Fibroblast of pulmonary artery (primary cell): ENCODE measurements around the gene NBEA.

Experiments
- DNase-seq: peaks from one replicate; pipeline ENCODE4 v3.0.0-alpha.2; 2010; ENCODE audit warnings: low read depth
- H3K4me3 ChIP-seq: replicated peaks from 2 replicates; pipeline ENCODE4 v1.5.1; 2011; ENCODE audit warnings: low read depth, mild to moderate bottlenecking, control low read depth, low read length, moderate library complexity
- TF ChIP-seq, protein P1 (sequence below): IDR thresholded peaks from 2 replicates; pipeline ENCODE4 v1.5.1; 2011; ENCODE audit warnings: mild to moderate bottlenecking, control low read depth, low read length, inconsistent platforms; ENCODE audit errors: missing control alignments

NBEA gene

GRCh38 chr13:35470671-35471661 lies 528.9 kb downstream of the NBEA start:
- peak overlapping the region; percentile 26 for H3K4me3 ChIP-seq
- DNase-seq, result peak; percentile 24
- TF ChIP-seq, protein P1, sequence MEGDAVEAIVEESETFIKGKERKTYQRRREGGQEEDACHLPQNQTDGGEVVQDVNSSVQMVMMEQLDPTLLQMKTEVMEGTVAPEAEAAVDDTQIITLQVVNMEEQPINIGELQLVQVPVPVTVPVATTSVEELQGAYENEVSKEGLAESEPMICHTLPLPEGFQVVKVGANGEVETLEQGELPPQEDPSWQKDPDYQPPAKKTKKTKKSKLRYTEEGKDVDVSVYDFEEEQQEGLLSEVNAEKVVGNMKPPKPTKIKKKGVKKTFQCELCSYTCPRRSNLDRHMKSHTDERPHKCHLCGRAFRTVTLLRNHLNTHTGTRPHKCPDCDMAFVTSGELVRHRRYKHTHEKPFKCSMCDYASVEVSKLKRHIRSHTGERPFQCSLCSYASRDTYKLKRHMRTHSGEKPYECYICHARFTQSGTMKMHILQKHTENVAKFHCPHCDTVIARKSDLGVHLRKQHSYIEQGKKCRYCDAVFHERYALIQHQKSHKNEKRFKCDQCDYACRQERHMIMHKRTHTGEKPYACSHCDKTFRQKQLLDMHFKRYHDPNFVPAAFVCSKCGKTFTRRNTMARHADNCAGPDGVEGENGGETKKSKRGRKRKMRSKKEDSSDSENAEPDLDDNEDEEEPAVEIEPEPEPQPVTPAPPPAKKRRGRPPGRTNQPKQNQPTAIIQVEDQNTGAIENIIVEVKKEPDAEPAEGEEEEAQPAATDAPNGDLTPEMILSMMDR, result no peak

GRCh38 chr13:35471706-35472322 lies 529.7 kb downstream of the NBEA start:
- H3K4me3 ChIP-seq, result no peak overlapping the region
- TF ChIP-seq, protein P1, result no peak

DNA sequence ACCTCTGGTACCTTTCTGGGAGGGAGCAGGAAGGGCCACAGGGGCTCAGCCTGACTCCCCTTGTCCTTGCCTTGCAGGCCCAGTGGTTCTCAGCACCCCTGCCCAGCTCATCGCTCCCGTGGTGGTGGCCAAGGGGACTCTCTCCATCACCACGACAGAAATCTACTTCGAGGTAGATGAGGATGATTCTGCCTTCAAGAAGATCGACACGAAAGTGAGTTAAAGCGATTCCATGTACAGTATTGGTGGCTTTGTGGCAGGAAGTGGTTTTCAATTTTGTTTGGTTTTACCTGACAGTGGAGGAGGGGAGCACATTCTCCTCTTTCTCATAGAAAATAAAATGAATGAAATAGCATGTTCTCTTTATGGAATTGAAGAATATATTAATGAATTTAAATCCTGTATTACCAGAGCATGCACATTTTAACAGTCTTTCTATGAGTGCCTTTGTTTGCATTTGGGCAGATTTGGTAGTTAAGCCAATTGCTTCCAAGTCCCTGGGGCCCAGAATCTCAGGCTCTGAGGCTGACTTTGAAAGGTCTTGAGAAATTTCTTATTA lies 530.3 kb downstream of the NBEA start:
- H3K4me3 ChIP-seq, result no peak overlapping the region
- DNase-seq, result no peak
- TF ChIP-seq, protein P1, result no peak

More at GRCh38 chr13:35471706-35472322, 529.7 kb downstream of the NBEA start:
- DNase-seq, result peak; percentile 14

DNA sequence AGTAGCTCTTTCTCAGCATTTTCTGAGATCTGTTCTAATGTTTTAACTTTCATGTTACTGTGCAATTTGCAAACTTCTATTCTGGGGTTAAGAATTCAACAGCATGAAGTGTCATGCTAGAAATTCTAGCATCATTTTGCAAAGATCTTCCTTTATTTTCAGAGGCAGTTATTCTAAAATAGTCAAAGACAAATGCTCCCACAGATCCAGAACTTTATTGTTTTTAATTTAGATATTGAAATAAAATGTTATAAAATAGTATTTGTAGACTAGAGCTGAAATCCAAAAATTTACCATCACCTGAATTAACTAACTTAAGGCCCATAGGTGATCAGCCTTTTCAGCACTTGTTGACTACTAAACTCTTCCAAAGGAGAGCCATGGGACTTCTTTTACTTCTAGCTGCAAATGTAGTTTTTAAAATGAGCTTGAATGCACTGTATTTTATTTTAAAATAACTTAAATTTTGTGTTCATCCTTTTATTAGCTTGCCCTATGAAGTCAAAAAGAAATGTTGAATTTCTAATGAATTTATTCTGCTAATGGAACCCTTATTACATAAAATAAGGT lies 531.2 kb downstream of the NBEA start:
- TF ChIP-seq, protein P1, result no peak
- no peak for DNase-seq
- no peak overlapping the region for H3K4me3 ChIP-seq

GRCh38 chr13:35473802-35474201 lies 531.7 kb downstream of the NBEA start:
- TF ChIP-seq, protein P1, result no peak
- DNase-seq, result no peak
- H3K4me3 ChIP-seq, result peak overlapping the region; percentile 50

DNA sequence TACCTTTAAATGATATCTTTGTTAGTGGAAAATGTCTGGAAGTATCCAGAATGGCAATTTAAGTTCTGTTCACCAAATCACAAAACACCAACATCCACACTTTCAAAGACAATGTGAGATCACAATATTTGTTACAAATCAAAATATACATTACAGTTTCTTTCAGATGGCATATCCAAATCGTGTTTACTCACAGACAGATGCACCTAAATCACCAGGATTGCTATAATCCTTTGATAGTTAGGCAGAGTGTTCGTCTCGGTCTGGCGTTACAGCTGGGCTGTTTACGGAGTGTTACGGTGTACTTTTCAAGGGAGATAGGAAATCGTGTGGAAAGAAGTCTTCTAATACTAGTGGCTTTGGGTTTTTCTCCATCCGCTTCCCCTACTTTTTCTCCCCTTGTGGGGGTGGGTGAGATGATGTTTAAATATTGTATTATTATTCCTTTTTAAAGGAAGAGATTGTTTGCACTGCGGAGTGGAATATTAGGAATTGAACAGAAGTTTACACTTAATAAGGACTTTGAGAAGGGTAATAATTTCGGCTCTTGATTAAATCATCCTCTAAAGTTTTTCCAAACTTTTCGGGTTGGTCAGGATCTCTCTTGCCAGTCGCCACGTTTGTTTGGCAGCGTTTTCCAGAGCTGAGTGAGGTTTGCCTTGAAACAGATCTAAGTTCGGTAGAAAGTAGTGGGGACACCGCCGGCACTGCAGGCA lies 532.6 kb downstream of the NBEA start:
- TF ChIP-seq, protein P1, result no peak
- H3K4me3 ChIP-seq, result peak overlapping the region; percentile 50
- no peak for DNase-seq
